GM12878 (cell line): Measurements from ENCODE around the gene TVP23B.
"Not testable (repeated sequence)": the region's sequence is repeated elsewhere in the genome, so short reads cannot be mapped to it uniquely, and the experiment has no call there.

Source experiments
- BHLHE40 ChIP-seq, 2 experiments: fragments of 450-650 bp in 1 of 2; IDR thresholded peaks; 2 replicates each; pipeline ENCODE4 v1.6.1; 2011 to 2017; ENCODE audit warnings: low read depth in 2 of 2, borderline replicate concordance in 1 of 2, improper control_type of control experiment in 1 of 2, low read length in 1 of 2, mild to moderate bottlenecking in 1 of 2
- BRCA1 ChIP-seq: IDR thresholded peaks from 2 replicates; pipeline ENCODE4 v1.6.1; 2011; ENCODE audit warnings: low read depth, low read length, improper control_type of control experiment
- CHD1 ChIP-seq: IDR thresholded peaks from 2 replicates; pipeline ENCODE4 v1.6.1; 2012; ENCODE audit warnings: low read depth, low read length, improper control_type of control experiment
- CTCF ChIP-seq, 3 experiments: IDR thresholded peaks in 2 of 3; conservative IDR thresholded peaks in 1 of 3; 2 replicates each; pipeline ENCODE4 v1.5.1; 2011; ENCODE audit warnings: low read depth in 3 of 3, low read length in 3 of 3, mild to moderate bottlenecking in 3 of 3, control low read depth in 2 of 3, moderate library complexity in 2 of 3, inconsistent platforms in 1 of 3, mixed read lengths in 1 of 3; ENCODE audit not compliant: control insufficient read depth in 2 of 3, insufficient read depth in 1 of 3; ENCODE audit errors: extremely low read depth in 1 of 3
- GABPA ChIP-seq: IDR thresholded peaks from 2 replicates; pipeline ENCODE4 v1.6.1; 2014; ENCODE audit warnings: antibody characterized with exemption, low read depth, mild to moderate bottlenecking, inconsistent platforms
- HDAC2 ChIP-seq: fragments of 200-600 bp; sonication (generic); IDR thresholded peaks from 2 replicates; pipeline ENCODE4 v1.6.1; 2017
- POLR2AphosphoS5 ChIP-seq: IDR thresholded peaks from 2 replicates; pipeline ENCODE4 v1.6.1; 2011; ENCODE audit warnings: mild to moderate bottlenecking, low read length, inconsistent platforms
- RAD21 ChIP-seq: IDR thresholded peaks from 2 replicates; pipeline ENCODE4 v1.6.1; 2011; ENCODE audit warnings: mild to moderate bottlenecking, low read depth, low read length, moderate library complexity; ENCODE audit not compliant: insufficient read depth
- REST ChIP-seq: IDR thresholded peaks from 2 replicates; pipeline ENCODE4 v1.6.1; 2012; ENCODE audit warnings: mild to moderate bottlenecking, low read depth, low read length
- TCF12 ChIP-seq: IDR thresholded peaks from 2 replicates; pipeline ENCODE4 v1.6.1; 2011; ENCODE audit warnings: low read depth, mild to moderate bottlenecking, low read length
- YY1 ChIP-seq: IDR thresholded peaks from 2 replicates; pipeline ENCODE4 v1.6.1; 2011; ENCODE audit warnings: low read depth, mild to moderate bottlenecking, low read length
- ZBED1 ChIP-seq: IDR thresholded peaks from 2 replicates; pipeline ENCODE4 v1.6.1; 2016; ENCODE audit warnings: borderline replicate concordance
- TF ChIP-seq, protein P1 (sequence below): IDR thresholded peaks from 2 replicates; pipeline ENCODE4 v1.6.1; 2011; ENCODE audit warnings: low read depth, mild to moderate bottlenecking, low read length, moderate library complexity, borderline replicate concordance; ENCODE audit errors: extremely low read depth

GRCh38 chr17:18739616-18740391, 41.2 kb upstream of the TVP23B start:
- not testable (repeated sequence) for TF ChIP-seq POLR2AphosphoS5; TCF12; CTCF (IDR thresholded peaks at IDR 0.05 in 2 of 3, conservative IDR thresholded peaks at IDR 0.05 in 1 of 3; ENCODE audit: control insufficient read depth in 2 of 3, extremely low read depth in 1 of 3, insufficient read depth in 1 of 3, low read depth in 3 of 3, low read length in 3 of 3); BRCA1; ZBED1; CHD1; YY1; RAD21; REST; HDAC2; GABPA; BHLHE40 (IDR thresholded peaks at IDR 0.05; ENCODE audit: borderline replicate concordance in 1 of 2, low read depth in 2 of 2, low read length in 1 of 2)
- TF ChIP-seq, protein P1, sequence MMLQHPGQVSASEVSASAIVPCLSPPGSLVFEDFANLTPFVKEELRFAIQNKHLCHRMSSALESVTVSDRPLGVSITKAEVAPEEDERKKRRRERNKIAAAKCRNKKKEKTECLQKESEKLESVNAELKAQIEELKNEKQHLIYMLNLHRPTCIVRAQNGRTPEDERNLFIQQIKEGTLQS: not testable (repeated sequence)
